ENCODE measurements around the gene GIPR.
"Not testable (repeated sequence)": the region's sequence is repeated elsewhere in the genome, so short reads cannot be mapped to it uniquely, and the experiment has no call there.

Gene GIPR

GRCh38 chr19:45667620-45668341 lies at the start of gene GIPR:
Gene GIPR (plus strand): TSS chr19:45668221. CDS start chr19:45669521, 1,300 bp downstream.
- no peak for DNase-seq

DNA sequence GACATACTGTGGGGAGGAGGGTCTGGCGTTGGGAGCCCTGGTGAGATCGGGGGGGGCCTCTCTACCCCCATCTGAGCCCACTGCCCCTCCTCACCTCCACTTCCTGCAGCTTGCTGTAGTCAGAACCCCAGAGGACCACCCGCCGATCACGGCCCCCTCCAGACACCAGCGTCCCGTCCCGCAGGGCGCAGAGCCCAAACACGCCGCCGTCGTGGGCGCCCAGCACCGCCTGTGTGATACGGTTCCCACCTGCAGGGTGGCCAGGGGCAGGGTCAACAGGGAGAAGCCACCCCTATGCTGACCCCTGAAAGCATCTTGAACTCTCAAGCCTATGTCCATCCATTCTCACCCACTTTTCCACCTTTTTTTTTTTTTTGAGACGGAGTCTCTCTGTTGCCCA lies 46.6 kb upstream of the GIPR start:
- DNase-seq: no peak

GRCh38 chr19:45621976-45622503 lies 46.0 kb upstream of the GIPR start:
- no peak for DNase-seq

- no peak for DNase-seq
Measured at GRCh38 chr19:45623984-45624383, 44.0 kb upstream of the GIPR start.

DNA sequence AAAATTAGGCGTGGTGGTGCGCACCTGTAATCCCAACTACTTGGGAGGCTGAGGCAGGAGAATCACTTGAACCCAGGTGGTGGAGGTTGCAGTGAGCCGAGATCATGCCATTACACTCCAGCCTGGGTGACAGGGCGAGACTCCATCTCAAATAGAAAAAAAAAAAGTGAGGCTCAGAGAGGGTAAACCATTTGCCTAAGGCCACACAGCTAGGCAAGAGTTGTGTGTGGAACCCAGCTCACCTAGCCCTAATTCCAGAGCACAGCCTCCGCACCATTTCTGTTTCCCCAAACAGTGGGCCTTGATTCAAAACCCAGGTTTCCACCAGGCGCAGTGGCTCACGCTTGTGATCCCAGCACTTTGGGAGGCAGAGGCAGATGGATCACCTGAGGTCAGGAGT lies 39.8 kb upstream of the GIPR start:
- DNase-seq: not testable (repeated sequence)

- DNase-seq: no peak
Measured at GRCh38 chr19:45629704-45630103, 38.3 kb upstream of the GIPR start.

DNA sequence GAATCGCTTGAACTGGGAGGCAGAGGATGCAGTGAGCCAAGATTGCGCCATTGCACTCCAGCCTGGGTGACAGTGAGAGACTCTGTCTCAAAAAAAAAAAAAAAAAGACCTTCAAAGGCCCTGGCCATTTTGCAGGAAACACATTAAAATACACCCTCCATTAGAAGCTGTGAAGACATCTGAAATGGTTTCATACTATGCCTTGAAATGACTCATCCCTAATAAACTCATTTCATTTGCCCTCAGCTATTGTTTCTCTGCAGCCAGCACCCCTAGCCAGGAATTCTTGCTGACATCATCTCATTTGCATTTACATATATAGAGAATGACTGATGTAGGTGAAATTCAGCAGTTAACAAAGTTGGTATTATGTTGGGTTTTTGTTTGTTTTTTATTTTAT lies 37.6 kb upstream of the GIPR start:
- DNase-seq: no peak

GRCh38 chr19:45632468-45633196 lies 35.4 kb upstream of the GIPR start:
- peak; percentile 70 for DNase-seq

DNA sequence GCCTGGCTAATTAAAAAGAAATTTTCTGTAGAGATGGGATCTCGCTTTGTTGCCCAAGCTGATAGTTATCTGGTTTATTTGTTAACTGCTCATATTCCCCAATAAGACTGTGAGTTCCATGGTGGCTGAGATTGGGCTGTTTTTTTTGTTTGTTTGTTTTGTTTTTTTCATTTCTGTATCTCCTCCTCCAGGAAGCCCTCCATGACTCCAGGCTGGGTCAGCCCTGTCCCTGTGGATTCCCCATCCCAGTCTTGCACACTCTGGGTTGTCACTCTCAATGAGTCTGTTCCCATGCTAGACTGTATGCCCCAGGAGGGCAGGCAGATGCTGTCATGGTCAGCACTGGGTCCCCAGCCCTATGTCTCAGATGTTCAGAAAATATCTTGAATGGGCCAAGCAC lies 31.7 kb upstream of the GIPR start:
- DNase-seq: no peak

DNA sequence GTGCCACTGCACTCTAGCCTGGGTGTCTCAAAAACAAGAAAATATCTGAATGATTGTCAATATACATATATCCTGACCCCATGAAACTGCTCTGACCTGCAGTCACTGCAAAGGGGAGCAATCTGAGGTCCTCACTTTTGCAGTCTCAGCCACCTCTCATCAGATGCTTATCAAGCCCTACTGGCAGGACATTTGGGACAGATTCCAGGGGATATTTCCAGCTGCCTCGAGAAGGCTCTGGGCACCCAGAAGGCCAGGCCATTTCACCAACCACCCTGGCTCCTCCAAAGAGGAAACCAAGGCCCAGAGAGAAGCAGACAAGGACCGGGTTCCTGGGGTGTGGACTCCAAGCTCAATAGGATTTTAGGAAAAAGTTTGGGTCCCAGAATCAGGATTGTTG lies 31.1 kb upstream of the GIPR start:
- no peak for DNase-seq

DNA sequence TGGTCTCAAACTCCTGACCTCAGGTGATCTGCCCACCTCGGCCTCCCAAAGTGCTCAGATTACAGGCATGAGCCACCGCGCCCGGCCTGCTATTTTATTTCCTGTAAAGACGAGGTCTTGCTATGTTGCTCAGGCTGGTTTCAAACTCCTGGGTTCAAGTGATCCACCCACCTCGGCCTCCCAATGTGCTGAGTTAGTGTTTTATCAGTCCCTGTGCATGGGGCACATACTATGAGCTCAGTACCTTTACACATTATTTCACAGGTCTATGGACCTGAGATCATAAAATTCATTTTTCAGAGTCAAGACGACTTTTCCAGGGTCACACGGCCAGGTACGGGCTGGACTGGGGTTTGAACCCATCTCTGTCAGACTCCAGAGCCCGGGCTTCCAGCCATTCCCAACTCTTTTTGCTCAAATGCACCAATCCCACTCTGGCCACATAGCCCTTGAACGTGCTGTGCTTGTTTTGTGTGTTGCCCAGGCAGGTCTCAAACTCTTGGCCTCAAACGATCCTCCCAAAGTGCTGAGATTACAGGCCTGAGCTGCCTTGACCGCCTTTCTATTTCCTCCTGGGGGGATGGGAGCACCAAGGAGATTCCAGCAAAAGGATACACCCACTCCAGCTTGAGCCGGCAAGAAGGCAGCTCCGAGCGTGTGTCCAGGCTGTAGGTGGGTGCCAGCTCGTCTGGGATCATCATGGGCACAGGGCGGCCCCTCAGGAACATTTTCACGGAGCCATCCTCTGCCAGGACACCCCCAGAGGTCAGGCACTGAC lies 29.9 kb upstream of the GIPR start:
- DNase-seq: peak; percentile 40

- peak; percentile 39 for DNase-seq
Measured at GRCh38 chr19:45638930-45639729, 28.9 kb upstream of the GIPR start, which contains the start of gene EML2. Gene EML2 (minus strand): TSS chr19:45639397. CDS start chr19:45639376, 21 bp downstream.

DNA sequence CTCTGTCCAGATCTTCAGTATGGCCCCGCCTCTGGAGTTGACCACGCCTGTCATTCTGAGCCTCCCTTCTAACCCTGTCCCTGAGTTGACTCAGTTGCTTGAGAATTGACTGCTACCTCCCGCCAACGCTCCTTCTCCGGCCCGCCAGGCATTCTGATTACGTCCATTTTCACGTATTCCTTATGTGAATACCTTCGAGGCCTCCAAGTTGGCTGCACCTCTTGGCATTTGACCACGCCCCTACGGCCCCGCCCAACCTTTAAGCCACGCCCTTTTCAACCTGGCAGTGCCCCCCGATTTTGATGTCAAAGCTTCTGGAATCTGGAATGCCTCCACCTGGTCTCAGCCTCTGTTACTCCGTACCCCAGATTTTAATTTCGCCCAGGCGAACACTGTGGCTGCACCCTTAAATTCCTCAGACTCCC lies 27.2 kb upstream of the GIPR start:
- no peak for DNase-seq

DNA sequence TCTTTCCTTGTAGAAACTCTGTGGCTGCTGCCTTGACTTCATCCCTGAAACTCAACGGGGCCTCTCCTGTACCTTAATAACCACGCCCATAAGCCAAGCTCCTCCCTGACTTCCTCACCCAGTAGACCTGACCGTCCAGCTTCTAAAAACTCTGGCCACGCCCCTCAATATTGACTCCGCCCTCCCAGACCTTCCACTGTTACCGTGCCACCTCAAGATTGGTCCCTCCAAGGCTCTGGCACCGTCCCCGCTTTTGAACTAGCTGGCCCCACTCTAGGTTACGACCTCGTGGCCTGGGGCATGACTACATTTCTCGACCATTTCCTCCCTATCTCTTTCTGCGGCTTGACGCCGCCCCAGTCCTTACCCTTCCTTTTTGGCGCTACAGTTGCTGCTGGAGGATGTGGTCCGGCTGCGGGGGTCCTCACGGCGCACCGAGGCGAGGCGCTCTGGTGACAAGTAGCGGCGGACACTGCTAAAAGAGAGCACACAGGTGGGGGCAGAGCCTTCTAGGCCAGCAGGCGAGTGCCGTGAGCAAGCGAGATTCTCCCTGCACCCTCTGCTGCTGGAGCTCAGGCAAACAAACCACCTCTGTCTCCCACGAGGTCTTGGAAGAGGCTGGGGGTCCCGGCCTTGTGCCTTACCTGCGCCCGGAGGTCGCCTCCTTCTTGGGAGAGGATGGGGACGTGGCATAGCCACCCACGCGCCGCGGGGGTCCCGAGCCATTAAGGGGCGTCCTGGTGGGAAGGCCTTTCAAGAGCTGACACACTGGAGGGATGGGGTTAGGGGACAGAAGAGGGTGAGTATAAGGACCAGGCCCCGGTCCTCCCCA lies 26.5 kb upstream of the GIPR start:
- peak; percentile 70 for DNase-seq

DNA sequence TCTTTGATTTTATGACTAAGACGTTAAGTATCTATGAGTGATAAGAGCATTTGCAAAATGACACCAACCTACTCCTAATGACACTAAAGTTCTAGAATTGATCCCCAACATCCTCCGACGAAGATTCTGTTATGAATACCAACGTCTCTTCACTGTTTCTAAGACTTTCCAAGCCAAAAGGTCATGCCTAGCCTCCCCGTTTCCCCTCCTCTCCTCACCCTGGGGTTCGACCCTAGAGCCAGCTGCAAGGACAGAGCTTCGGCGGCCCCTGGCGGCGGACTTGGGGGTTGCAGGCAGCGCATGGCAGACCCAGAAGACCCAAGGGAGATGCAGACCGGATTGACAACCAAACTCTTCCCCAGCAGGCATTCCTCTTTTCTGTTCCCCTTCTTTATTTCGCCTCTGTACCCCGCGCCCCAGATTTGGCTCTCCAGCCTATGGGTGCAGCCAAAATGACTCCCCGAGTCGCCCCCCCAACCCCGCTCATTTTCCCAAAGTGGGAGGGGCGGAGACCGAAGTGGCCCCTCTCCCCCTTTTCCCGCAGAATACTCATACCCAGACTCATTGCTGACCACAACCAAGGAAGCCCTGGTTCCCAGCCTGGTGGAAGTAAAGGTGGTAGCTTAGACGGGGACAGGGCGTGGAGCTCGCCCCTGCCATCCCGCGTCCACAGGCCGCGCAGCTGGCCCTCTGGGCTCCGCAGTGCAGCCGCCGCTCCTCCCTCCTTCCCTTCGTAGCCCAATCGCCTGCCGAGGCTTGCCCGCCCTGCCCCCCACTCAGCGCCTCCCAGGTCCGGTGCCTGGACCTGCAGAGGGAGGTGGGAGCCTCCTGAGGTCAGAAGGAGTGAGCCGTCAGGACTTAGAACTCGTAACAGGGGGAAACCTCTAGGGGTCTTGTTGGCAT lies 24.7 kb upstream of the GIPR start:
- peak; percentile 89 for DNase-seq

DNA sequence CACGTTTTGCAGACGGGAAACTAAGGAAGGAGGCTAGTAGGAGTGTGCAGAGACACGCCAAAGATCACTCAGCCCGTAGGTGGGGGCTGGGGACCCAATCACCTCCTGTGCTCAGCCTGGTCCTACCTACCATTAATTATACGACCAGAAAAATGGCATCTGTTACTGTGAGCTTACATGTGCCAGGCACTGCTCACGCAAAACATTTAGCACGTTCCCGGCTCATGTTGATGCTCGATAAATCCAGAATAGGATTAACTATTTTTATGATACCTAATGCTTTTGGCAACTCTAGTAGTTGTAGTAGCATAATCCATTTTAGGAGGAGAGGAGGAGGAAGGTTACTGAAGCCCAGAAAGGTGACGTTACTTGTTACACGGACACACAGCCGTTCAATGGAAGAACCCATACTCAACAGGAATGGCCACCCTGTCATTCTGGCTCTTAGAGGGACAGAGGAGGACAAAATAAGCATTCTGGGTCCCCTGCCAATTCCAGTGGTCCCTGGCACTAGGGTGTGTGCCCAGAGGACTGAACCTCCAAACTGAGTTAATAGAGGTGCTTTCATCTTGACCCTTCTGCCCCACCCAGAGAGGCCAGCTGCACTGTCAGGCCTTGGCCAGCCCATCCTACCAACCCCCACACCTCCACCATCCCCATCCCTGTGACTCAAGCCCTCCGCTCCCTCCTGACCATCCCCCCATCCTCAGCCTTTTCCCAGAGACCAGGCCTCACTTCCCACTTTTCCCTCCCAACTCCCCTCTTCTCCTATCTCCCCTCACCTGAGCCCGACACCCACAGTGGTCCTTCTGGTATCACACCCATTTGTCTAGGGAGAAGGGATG lies 23.9 kb upstream of the GIPR start:
- no peak for DNase-seq

GRCh38 chr19:45645068-45645630 lies 22.9 kb upstream of the GIPR start:
- DNase-seq: no peak

- peak; percentile 87 for DNase-seq
Measured at GRCh38 chr19:45645631-45646344, 22.2 kb upstream of the GIPR start.

Measured in left hindlimb (tissue), 1 donor.